Right atrium auricular region (tissue), 2 donors: ENCODE measurements around the gene IDH3B. TPM values are rescaled to one million over a fixed set of nuclear protein-coding genes. Genes with fewer than 3 reads are reported as not detected.
"Not testable (repeated sequence)": the region's sequence is repeated elsewhere in the genome, so short reads cannot be mapped to it uniquely, and the experiment has no call there.

Experiments used
- DNase-seq: peaks from one replicate; pipeline ENCODE4 v3.0.0-alpha.2; 2019; ENCODE audit warnings: low spot score
- H3K27ac ChIP-seq, 2 donors: fragments of 200-600 bp; sonication (generic); 1 replicate in 1 of 2; 2 replicates in 1 of 2; pipeline ENCODE4 v1.5.1; 2016 to 2019
- H3K27me3 ChIP-seq, 2 donors: fragments of 200-600 bp; sonication (generic); one replicate each; pipeline versions ENCODE4 v1.5.1 to v1.6.0; 2017 to 2019
- H3K36me3 ChIP-seq: fragments of 200-600 bp; sonication (generic); one replicate; pipeline ENCODE4 v1.5.1; 2016
- H3K4me1 ChIP-seq, 2 donors: fragments of 200-600 bp; sonication (generic); one replicate each; pipeline versions ENCODE4 v1.5.1 to v1.6.0; 2017 to 2019
- H3K4me3 ChIP-seq, 2 donors: fragments of 200-600 bp; sonication (generic); 1 replicate in 1 of 2; 2 replicates in 1 of 2; pipeline ENCODE4 v1.5.1; 2017 to 2019; ENCODE audit warnings: mild to moderate bottlenecking in 1 of 2, moderate library complexity in 1 of 2
- H3K9me3 ChIP-seq, 2 donors: fragments of 200-600 bp; sonication (generic); one replicate each; pipeline ENCODE4 v1.5.1; 2019
- total RNA-seq, 2 donors: library from RNA; depleted of rRNA; stranded (reverse); fragments of >200 nt; gene quantifications; one replicate each; pipeline ENCODE4 v1.1.0, GENCODE V29; 2016
- TF ChIP-seq, protein P1 (sequence below), 2 donors: fragments of 200-600 bp; sonication (generic); IDR thresholded peaks; one replicate each; pipeline ENCODE4 v1.5.1; 2019; ENCODE audit warnings: antibody characterized with exemption in 2 of 2

The IDH3B gene
- total RNA-seq, 2 donors from 2014 or later: 145 to 217 TPM

DNA sequence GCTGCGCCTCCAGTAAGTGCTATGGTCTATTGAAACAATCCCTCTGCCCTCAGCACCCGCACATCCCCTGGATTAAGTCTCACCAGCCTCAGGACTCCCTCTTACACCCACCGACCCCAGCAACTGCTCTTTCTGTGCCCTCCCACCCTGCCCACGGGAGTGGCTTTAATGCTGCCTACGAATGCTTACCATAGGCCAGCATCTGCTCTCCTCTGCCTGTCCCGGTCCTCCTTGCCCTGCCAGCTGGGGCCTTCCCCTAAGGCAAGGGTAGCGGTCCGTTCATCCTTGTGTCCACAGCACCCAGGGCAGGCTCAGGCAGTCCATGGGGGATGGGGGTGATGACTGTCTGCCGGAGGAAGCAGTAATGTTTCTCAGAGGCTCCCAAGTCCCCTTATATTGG is 32.6 kb upstream of the IDH3B start:
- DNase-seq: no peak
- Histone ChIP-seq H3K4me3 (no peak overlapping the region), H3K27me3 (no peaks in the 10 kb centered on the region), H3K27ac (no peak overlapping the region), H3K9me3 (no peaks in the 10 kb centered on the region), H3K36me3 (no peaks in the 10 kb centered on the region), H3K4me1 (peaks cover 0 to 11% of the 10 kb centered on the region in 2 donors)
- TF ChIP-seq, protein P1, sequence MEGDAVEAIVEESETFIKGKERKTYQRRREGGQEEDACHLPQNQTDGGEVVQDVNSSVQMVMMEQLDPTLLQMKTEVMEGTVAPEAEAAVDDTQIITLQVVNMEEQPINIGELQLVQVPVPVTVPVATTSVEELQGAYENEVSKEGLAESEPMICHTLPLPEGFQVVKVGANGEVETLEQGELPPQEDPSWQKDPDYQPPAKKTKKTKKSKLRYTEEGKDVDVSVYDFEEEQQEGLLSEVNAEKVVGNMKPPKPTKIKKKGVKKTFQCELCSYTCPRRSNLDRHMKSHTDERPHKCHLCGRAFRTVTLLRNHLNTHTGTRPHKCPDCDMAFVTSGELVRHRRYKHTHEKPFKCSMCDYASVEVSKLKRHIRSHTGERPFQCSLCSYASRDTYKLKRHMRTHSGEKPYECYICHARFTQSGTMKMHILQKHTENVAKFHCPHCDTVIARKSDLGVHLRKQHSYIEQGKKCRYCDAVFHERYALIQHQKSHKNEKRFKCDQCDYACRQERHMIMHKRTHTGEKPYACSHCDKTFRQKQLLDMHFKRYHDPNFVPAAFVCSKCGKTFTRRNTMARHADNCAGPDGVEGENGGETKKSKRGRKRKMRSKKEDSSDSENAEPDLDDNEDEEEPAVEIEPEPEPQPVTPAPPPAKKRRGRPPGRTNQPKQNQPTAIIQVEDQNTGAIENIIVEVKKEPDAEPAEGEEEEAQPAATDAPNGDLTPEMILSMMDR (IDR thresholded peaks at IDR 0.05): no peak

DNA sequence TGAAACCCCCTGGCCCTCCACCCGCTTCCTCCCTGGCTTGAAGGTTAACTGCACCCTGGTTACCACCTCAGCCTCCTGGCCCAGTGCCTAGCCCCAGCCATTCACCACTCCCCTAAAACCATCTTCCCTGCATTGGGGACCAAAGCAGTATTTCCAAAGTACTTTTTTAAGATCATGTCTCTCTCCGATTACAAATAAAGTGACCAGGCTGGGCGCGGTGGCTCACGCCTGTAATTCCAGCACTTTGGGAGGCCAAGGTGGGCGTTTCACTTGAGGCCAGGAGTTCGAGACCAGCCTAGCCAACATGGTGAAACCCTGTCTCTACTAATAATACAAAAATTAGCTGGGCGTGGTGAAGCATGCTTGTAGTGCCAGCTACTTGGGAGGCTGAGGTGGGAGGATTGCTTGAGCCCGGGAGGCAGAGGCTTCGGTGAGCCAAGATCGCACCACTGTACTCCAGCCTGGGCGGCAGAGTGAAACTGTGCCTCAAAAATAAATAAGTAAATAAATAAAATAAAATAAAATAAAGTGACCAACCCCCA is 32.0 kb upstream of the IDH3B start:
- H3K27me3 ChIP-seq, H3K27ac ChIP-seq, H3K9me3 ChIP-seq, H3K36me3 ChIP-seq, H3K4me3 ChIP-seq: not testable (repeated sequence)
- H3K4me1 ChIP-seq: peaks cover 0 to 13% of the 10 kb centered on the region in 2 donors
- peak; percentile 18 for DNase-seq

DNA sequence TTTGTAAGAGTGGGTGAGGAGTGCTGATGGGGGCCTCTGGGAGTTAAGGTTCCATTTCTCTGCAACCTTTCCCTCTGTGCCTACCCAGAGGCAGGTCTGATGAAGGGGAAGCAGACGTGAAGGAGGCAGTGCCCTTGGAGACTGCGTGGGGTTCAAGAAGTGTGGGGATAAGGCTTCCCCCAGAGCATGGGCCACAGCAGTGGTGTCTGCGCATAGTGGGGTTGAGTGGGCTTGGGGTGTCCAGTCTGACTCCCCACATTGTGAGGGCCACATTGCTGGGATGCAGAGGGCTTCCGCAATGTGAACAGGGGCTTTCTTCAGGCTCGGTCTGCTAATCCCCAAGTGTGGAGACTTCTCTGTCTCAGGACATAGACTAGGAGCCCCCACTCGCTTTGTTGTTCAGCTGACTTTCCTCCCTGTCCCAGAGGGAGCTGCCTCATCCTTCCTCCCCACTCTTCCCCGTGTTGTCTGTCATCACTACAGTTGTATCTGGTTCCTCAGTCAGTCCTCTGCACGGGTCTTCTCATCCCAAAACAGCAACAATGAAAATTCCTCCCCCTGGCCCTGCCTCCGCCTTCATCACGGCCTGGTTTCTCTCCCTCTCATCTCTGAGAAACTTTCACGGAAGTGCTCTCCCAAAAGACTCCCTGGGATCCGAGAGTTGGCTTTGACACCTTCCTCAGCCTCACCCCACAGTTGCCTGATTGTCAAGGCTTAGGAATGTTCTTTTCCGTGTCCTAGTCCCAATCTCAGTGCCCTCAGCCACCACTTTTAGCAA is 31.4 kb upstream of the IDH3B start:
- no peak for DNase-seq
- peaks cover 0 to 13% of the 10 kb centered on the region in 2 donors for H3K4me1 ChIP-seq
- H3K36me3 ChIP-seq: no peaks in the 10 kb centered on the region
- no peak overlapping the region for H3K27ac ChIP-seq
- no peak overlapping the region for H3K4me3 ChIP-seq
- H3K27me3 ChIP-seq: no peaks in the 10 kb centered on the region
- TF ChIP-seq, protein P1 (IDR thresholded peaks at IDR 0.05): no peak
- H3K9me3 ChIP-seq: no peaks in the 10 kb centered on the region

DNA sequence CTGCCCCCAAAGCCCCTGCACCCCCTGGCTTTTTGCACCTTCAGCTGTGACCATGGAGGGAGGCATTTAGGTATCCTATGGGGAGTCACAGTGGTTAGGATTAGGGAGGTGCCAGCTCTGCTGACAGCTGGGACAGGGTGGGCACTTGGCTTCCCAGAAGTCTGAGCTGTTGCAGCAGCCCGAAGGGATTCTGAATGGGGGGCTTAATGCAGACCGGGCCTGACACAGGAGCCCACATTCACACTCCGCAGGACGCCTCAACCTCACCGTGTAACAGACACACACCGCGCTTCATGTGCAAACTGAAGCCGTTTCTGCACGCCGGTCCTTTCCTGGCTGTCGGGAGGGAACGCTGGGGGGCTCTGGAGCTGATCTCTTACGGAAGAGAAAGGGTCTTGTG is 30.5 kb upstream of the IDH3B start:
- no peak overlapping the region for H3K4me3 ChIP-seq
- H3K36me3 ChIP-seq: no peaks in the 10 kb centered on the region
- no peaks in the 10 kb centered on the region for H3K27me3 ChIP-seq
- peaks cover 0 to 13% of the 10 kb centered on the region in 2 donors for H3K4me1 ChIP-seq
- H3K27ac ChIP-seq: no peak overlapping the region
- TF ChIP-seq, protein P1 (IDR thresholded peaks at IDR 0.05): no peak
- no peak for DNase-seq
- no peaks in the 10 kb centered on the region for H3K9me3 ChIP-seq

DNA sequence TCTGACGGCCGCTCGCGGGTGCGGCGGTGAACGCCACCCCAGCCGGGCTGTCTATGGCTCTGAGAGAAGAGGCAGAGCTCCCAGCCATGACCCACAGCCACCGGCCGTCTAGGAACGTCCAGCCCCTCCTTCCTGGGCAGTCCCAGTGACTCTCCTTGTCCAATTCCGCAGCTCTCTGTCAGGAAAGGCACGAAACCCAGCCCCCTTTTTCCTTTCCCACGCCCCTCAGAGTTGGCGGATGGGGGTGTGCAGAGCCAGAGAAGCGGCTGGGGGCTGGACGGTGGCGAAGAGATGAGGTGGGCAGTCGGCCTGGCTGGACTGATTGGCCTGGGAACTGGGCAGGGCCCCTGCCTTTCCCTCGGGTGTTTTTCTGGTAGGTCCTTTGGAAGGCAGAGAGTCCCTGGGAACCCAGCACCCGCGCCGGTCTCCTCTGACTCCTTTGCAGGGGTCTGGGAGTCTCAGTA is 30.0 kb upstream of the IDH3B start:
- Histone ChIP-seq H3K27me3 (no peaks in the 10 kb centered on the region), H3K9me3 (no peaks in the 10 kb centered on the region), H3K4me1 (peaks cover 0 to 13% of the 10 kb centered on the region in 2 donors), H3K4me3 (peak overlapping the region; percentile 43 to 61), H3K36me3 (no peaks in the 10 kb centered on the region), H3K27ac (peak overlapping the region in 1 of 2 donors; percentile 56)
- no peak for DNase-seq
- TF ChIP-seq, protein P1 (IDR thresholded peaks at IDR 0.05): no peak

DNA sequence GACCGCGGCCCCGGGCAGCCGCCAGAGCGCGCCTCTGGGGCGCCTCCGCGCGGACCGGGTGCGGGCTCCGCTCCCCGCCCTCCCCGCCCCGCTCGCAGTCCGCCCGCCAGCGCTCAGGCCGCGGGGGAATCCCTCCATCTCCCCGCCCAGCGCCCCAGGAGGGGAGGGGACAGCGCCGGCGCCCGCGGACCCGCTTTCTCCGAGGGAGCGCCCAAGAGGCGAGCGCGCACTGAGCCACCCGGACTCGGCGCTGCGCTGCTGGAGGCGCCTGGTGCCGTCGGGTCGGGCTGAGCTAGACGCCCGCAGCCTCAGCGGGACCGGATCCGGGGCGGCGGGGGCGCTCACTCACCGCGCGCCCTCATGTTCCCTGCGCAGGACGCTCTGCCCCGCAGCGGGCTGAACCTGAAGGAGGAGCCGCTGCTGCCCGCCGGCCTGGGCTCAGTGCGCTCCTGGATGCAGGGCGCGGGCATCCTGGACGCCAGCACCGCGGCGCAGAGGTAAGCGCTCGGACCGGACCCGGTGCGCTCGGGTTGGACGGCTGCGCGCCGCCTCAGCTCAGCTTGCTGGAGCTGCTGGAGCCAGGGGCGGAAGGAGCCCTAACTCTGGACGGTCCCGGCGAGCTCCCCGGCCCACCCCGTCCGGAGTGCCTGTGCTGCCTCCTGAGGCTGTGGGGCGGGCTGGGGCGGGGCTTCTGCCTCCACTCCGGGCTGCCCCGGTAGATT is 29.4 kb upstream of the IDH3B start:
- H3K27me3 ChIP-seq: no peaks in the 10 kb centered on the region
- H3K27ac ChIP-seq: peak overlapping the region; percentile 40 to 56
- no peak for DNase-seq
- TF ChIP-seq, protein P1 (IDR thresholded peaks at IDR 0.05): peak in 1 of 2 donors; percentile 15
- H3K9me3 ChIP-seq: no peaks in the 10 kb centered on the region
- H3K4me1 ChIP-seq: peaks cover 0 to 13% of the 10 kb centered on the region in 2 donors
- peak overlapping the region; percentile 43 to 61 for H3K4me3 ChIP-seq
- H3K36me3 ChIP-seq: no peaks in the 10 kb centered on the region
